Measurements from ENCODE around the gene ST3GAL3.

- TF ChIP-seq, protein P1, sequence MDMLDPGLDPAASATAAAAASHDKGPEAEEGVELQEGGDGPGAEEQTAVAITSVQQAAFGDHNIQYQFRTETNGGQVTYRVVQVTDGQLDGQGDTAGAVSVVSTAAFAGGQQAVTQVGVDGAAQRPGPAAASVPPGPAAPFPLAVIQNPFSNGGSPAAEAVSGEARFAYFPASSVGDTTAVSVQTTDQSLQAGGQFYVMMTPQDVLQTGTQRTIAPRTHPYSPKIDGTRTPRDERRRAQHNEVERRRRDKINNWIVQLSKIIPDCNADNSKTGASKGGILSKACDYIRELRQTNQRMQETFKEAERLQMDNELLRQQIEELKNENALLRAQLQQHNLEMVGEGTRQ (CRISPR knock-in tag; IDR thresholded peaks at IDR 0.05), result no peak
- TF ChIP-seq, protein P2, sequence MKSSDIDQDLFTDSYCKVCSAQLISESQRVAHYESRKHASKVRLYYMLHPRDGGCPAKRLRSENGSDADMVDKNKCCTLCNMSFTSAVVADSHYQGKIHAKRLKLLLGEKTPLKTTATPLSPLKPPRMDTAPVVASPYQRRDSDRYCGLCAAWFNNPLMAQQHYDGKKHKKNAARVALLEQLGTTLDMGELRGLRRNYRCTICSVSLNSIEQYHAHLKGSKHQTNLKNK (CRISPR knock-in tag; IDR thresholded peaks at IDR 0.05), result no peak
- TF ChIP-seq CTCF (IDR thresholded peaks at IDR 0.05), result no peak
These were observed 253.5 kb downstream of the ST3GAL3 start for GRCh38 chr1:43960798-43961197.

Measured in WTC11 (cell line).